Neuronal stem cell (in vitro differentiated cells): ENCODE measurements around the gene THAP5.

ENCODE experiments used
- DNase-seq: peaks from one replicate; pipeline ENCODE4 v3.0.0-alpha.2; 2013; ENCODE audit warnings: low spot score
- H2AFZ ChIP-seq: one replicate; pipeline ENCODE4 v1.6.1; 2013; ENCODE audit warnings: mild to moderate bottlenecking, low read length, inconsistent platforms
- H2AK5ac ChIP-seq: 2 replicates; pipeline ENCODE4 v1.6.1; 2013; ENCODE audit warnings: low read depth, mild to moderate bottlenecking, inconsistent platforms, low read length, moderate library complexity, mixed read lengths
- H2BK120ac ChIP-seq: 2 replicates; pipeline ENCODE4 v1.6.1; 2013; ENCODE audit warnings: low read depth, mild to moderate bottlenecking, inconsistent platforms, low read length, moderate library complexity, mixed read lengths
- H2BK12ac ChIP-seq: one replicate; pipeline ENCODE4 v1.6.1; 2013; ENCODE audit warnings: low read length, inconsistent platforms
- H2BK15ac ChIP-seq: 2 replicates; pipeline ENCODE4 v1.6.1; 2013; ENCODE audit warnings: mild to moderate bottlenecking, low read length, inconsistent platforms, mixed read lengths
- H2BK5ac ChIP-seq: one replicate; pipeline ENCODE4 v1.6.1; 2013; ENCODE audit warnings: inconsistent platforms, mild to moderate bottlenecking, low read length, moderate library complexity
- H3K14ac ChIP-seq: one replicate; pipeline ENCODE4 v1.6.1; 2013; ENCODE audit warnings: low read length, inconsistent platforms
- H3K18ac ChIP-seq: 2 replicates; pipeline ENCODE4 v1.6.1; 2013; ENCODE audit warnings: low read length, inconsistent platforms
- H3K23ac ChIP-seq: 2 replicates; pipeline ENCODE4 v1.6.1; 2013; ENCODE audit warnings: low read depth, mild to moderate bottlenecking, mixed read lengths, low read length, inconsistent platforms; ENCODE audit not compliant: poor library complexity
- H3K27ac ChIP-seq: replicated peaks from 3 replicates; pipeline ENCODE4 v1.5.1; 2013; ENCODE audit warnings: low read length, inconsistent platforms
- H3K27me3 ChIP-seq, 3 experiments: 2 replicates each; pipeline ENCODE4 v1.6.1; 2013; ENCODE audit warnings: low read length in 3 of 3, mild to moderate bottlenecking in 2 of 3, inconsistent platforms in 1 of 3, low read depth in 1 of 3, mixed read lengths in 1 of 3, moderate library complexity in 1 of 3; ENCODE audit not compliant: control insufficient read depth in 3 of 3, insufficient read depth in 3 of 3
- H3K36me3 ChIP-seq, 2 donors: replicated peaks in 1 of 2; 2 replicates each; pipeline ENCODE4 v1.6.1; 2013; ENCODE audit warnings: low read length in 2 of 2; ENCODE audit not compliant: control insufficient read depth in 2 of 2, insufficient read depth in 2 of 2
- H3K4ac ChIP-seq: 2 replicates; pipeline ENCODE4 v1.6.1; 2013; ENCODE audit warnings: inconsistent platforms, mild to moderate bottlenecking, low read length, moderate library complexity
- H3K4me1 ChIP-seq, 2 donors: 1 replicate in 1 of 2; 2 replicates in 1 of 2; pipeline ENCODE4 v1.6.1; 2013; ENCODE audit warnings: low read length in 2 of 2, low read depth in 1 of 2; ENCODE audit not compliant: control insufficient read depth in 2 of 2, insufficient read depth in 1 of 2
- H3K4me2 ChIP-seq: one replicate; pipeline ENCODE4 v1.6.1; 2013; ENCODE audit warnings: mild to moderate bottlenecking, low read length, inconsistent platforms; ENCODE audit not compliant: insufficient read depth, poor library complexity, severe bottlenecking
- H3K4me3 ChIP-seq, 2 donors: 2 replicates each; pipeline ENCODE4 v1.5.1; 2013; ENCODE audit warnings: low read length in 2 of 2, mild to moderate bottlenecking in 2 of 2, inconsistent platforms in 1 of 2, moderate library complexity in 1 of 2
- H3K79me1 ChIP-seq: one replicate; pipeline ENCODE4 v1.6.1; 2013; ENCODE audit warnings: low read depth, mild to moderate bottlenecking, inconsistent platforms, low read length, moderate library complexity
- H3K9ac ChIP-seq: one replicate; pipeline ENCODE4 v1.6.1; 2013; ENCODE audit warnings: mild to moderate bottlenecking, low read depth, low read length, inconsistent platforms; ENCODE audit not compliant: poor library complexity
- H3K9me3 ChIP-seq, 2 donors: replicated peaks in 1 of 2; 2 replicates each; pipeline versions ENCODE3 to v1.6.1; 2013; ENCODE audit warnings: low read length in 2 of 2, mild to moderate bottlenecking in 2 of 2, inconsistent platforms in 1 of 2, low read depth in 1 of 2, mixed read lengths in 1 of 2, moderate library complexity in 1 of 2; ENCODE audit not compliant: control insufficient read depth in 2 of 2, insufficient read depth in 1 of 2
- H4K8ac ChIP-seq: one replicate; pipeline ENCODE4 v1.6.1; 2013; ENCODE audit warnings: low read depth, mild to moderate bottlenecking, inconsistent platforms, low read length, moderate library complexity
- H4K91ac ChIP-seq: one replicate; pipeline ENCODE4 v1.6.1; 2013; ENCODE audit warnings: low read length, low read depth, mild to moderate bottlenecking, inconsistent platforms; ENCODE audit not compliant: poor library complexity
- WGBS, 2 donors: extraction: QIAGEN DNeasy Blood & Tissue Kit; methylation state at CpG; one replicate each; pipeline ENCODE4 v1.1.7; 2013; ENCODE audit warnings: missing lambda C conversion rate in 2 of 2, mixed read lengths in 1 of 2; ENCODE audit not compliant: insufficient read length in 2 of 2, insufficient replicate concordance in 1 of 2; ENCODE audit errors: extremely low coverage in 2 of 2; 5-methylcytosine and 5-hydroxymethylcytosine counted together

THAP5 gene

GRCh38 chr7:108578937-108579336 lies 9.4 kb upstream of the THAP5 start:
- Histone ChIP-seq H4K8ac (no peak overlapping the region), H3K4me2 (no peak overlapping the region), H3K4me3 (no peak overlapping the region), H3K23ac (no peak overlapping the region), H2AFZ (no peak overlapping the region), H4K91ac (no peak overlapping the region), H3K4me1 (peaks cover 4 to 5% of the 10 kb centered on the region in 2 donors), H2BK15ac (no peak overlapping the region), H3K14ac (no peak overlapping the region), H3K4ac (no peak overlapping the region), H3K9me3 (peaks cover 12 to 19% of the 10 kb centered on the region in 2 donors), H3K27me3 (no peaks in the 10 kb centered on the region), H3K9ac (no peak overlapping the region), H3K36me3 (peaks cover 9 to 26% of the 10 kb centered on the region in 2 donors), H3K79me1 (no peaks in the 10 kb centered on the region), H2BK5ac (no peak overlapping the region), H2BK12ac (no peak overlapping the region), H2BK120ac (no peak overlapping the region), H3K27ac (no peak overlapping the region), H3K18ac (no peak overlapping the region), H2AK5ac (no peak overlapping the region)
- DNase-seq: no peak
- no CpG with 5 or more reads among the region's 7 CpGs for WGBS, 2 donors

DNA sequence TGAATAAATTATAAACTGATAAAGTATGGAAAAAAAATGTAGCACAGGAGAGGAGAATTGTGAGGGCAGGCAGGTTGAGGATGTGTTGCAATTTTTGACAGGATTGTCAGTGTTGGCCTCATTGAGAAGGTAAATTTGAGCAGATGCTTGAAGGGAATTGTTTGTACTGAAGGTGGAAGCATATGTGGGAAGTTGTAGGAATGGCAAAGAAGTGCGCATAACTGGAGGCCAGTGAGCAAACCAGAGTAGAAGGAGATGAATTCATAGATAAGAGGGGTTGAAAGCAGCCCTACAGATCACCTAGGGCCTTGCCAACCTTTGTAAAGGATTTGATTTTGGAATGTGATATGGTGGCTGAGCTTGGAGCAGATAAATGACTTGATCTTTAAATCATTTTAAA lies 6.6 kb upstream of the THAP5 start:
- Histone ChIP-seq H2AFZ (no peak overlapping the region), H4K91ac (no peak overlapping the region), H4K8ac (no peak overlapping the region), H2AK5ac (no peak overlapping the region), H3K4ac (no peak overlapping the region), H3K9ac (no peak overlapping the region), H3K27ac (no peak overlapping the region), H3K9me3 (peaks cover 12 to 19% of the 10 kb centered on the region in 2 donors), H2BK120ac (no peak overlapping the region), H3K14ac (no peak overlapping the region), H3K18ac (no peak overlapping the region), H3K79me1 (no peaks in the 10 kb centered on the region), H3K4me1 (peaks cover 1 to 3% of the 10 kb centered on the region in 2 donors), H3K4me3 (no peak overlapping the region), H3K36me3 (peaks cover 10 to 50% of the 10 kb centered on the region in 2 donors), H2BK12ac (no peak overlapping the region), H2BK15ac (no peak overlapping the region), H2BK5ac (no peak overlapping the region), H3K23ac (no peak overlapping the region), H3K4me2 (no peak overlapping the region), H3K27me3 (no peaks in the 10 kb centered on the region)
- WGBS, 2 donors: no CpG with 5 or more reads among the region's 1 CpG
- DNase-seq: no peak

DNA sequence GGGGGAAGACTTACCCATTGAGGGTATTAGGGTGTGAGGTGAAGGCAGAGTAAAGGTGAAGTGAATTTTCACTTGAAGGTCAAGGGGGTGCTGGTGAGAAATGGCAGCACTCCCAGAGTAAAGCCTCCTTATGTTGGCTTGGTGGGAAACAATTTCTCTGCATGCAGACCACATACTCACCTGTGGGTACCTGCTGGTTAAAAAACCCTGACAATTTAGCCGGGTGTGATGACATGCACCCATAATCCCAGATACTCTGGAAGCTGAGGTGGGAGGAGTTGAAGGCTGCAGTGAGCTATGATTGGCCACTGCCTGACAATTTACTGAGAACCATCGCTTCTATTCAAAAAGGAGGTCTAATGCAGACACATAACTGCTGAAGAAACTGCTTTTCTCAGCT lies 5.7 kb upstream of the THAP5 start:
- WGBS, 2 donors: no CpG with 5 or more reads among the region's 2 CpGs

GRCh38 chr7:108572480-108572879 lies 3.0 kb upstream of the THAP5 start:
- H3K14ac ChIP-seq: no peak overlapping the region
- no peaks in the 10 kb centered on the region for H3K27me3 ChIP-seq
- no peak overlapping the region for H2BK5ac ChIP-seq
- H4K8ac ChIP-seq: no peak overlapping the region
- H3K27ac ChIP-seq: no peak overlapping the region
- H2AK5ac ChIP-seq: no peak overlapping the region
- no peak for DNase-seq
- no peak overlapping the region for H3K23ac ChIP-seq
- no peak overlapping the region for H3K4me3 ChIP-seq
- H3K9ac ChIP-seq: no peak overlapping the region
- H3K4me1 ChIP-seq: peaks cover 1 to 6% of the 10 kb centered on the region in 2 donors
- H3K18ac ChIP-seq: no peak overlapping the region
- H2AFZ ChIP-seq: no peak overlapping the region
- no peak overlapping the region for H2BK120ac ChIP-seq
- no peak overlapping the region for H2BK15ac ChIP-seq
- no peak overlapping the region for H4K91ac ChIP-seq
- no peak overlapping the region for H2BK12ac ChIP-seq
- H3K36me3 ChIP-seq: peaks cover 2 to 46% of the 10 kb centered on the region in 2 donors
- H3K9me3 ChIP-seq: no peaks in the 10 kb centered on the region
- no CpG with 5 or more reads among the region's 2 CpGs for WGBS, 2 donors
- no peak overlapping the region for H3K4ac ChIP-seq
- H3K4me2 ChIP-seq: no peak overlapping the region
- peaks cover 6% of the 10 kb centered on the region for H3K79me1 ChIP-seq

More for the DNA sequence above, 5.7 kb upstream of the THAP5 start:
- H3K27ac ChIP-seq: no peak overlapping the region
- no peak overlapping the region for H4K91ac ChIP-seq
- H3K27me3 ChIP-seq: no peaks in the 10 kb centered on the region
- H3K4ac ChIP-seq: no peak overlapping the region
- H3K9me3 ChIP-seq: peaks cover 9 to 14% of the 10 kb centered on the region in 2 donors
- peaks cover 10 to 50% of the 10 kb centered on the region in 2 donors for H3K36me3 ChIP-seq
- no peak overlapping the region for H2BK5ac ChIP-seq
- H3K79me1 ChIP-seq: peaks cover 1% of the 10 kb centered on the region
- no peak overlapping the region for H2AK5ac ChIP-seq
- no peak overlapping the region for H2BK120ac ChIP-seq
- H3K14ac ChIP-seq: no peak overlapping the region
- no peak overlapping the region for H4K8ac ChIP-seq
- no peak overlapping the region for H2BK12ac ChIP-seq
- no peak overlapping the region for H3K23ac ChIP-seq
- no peak overlapping the region for H3K18ac ChIP-seq
- H3K9ac ChIP-seq: no peak overlapping the region
- peaks cover 1 to 3% of the 10 kb centered on the region in 2 donors for H3K4me1 ChIP-seq
- H2BK15ac ChIP-seq: no peak overlapping the region
- no peak overlapping the region for H2AFZ ChIP-seq
- no peak for DNase-seq
- H3K4me3 ChIP-seq: no peak overlapping the region
- H3K4me2 ChIP-seq: no peak overlapping the region
